ENCODE results near the gene RAB8B. TPM values are rescaled to one million over a fixed set of nuclear protein-coding genes. Genes with fewer than 3 reads are reported as not detected.
A peak's percentile ranks its signal among the peaks of the same experiment; 100 is the strongest.

RAB8B gene
- total RNA-seq, 4 donors from 2014 or later: 7.2 to 33.4 (median 14.3) TPM

DNA sequence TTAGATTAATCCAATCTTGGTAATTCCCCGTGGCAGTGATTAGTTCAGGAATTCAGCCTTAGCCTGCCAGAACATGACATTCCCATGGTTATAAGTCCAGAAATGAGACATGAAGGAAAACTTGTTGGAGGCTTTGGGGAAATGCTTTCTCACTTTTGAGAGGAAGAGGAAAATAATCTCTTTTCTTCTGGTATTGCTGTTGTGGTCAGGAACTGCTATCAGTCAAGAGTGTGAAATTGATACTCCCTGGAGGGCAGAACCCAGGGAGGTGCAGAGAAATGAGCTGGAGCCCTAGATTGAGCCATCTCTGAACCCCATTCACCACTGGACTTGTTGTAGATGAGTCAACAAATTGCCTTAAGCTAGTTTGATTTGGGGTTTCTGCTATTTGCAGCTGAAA is 49.4 kb downstream of the RAB8B start:
- no peak overlapping the region for H3K4me3 ChIP-seq
- TF ChIP-seq, protein P1, sequence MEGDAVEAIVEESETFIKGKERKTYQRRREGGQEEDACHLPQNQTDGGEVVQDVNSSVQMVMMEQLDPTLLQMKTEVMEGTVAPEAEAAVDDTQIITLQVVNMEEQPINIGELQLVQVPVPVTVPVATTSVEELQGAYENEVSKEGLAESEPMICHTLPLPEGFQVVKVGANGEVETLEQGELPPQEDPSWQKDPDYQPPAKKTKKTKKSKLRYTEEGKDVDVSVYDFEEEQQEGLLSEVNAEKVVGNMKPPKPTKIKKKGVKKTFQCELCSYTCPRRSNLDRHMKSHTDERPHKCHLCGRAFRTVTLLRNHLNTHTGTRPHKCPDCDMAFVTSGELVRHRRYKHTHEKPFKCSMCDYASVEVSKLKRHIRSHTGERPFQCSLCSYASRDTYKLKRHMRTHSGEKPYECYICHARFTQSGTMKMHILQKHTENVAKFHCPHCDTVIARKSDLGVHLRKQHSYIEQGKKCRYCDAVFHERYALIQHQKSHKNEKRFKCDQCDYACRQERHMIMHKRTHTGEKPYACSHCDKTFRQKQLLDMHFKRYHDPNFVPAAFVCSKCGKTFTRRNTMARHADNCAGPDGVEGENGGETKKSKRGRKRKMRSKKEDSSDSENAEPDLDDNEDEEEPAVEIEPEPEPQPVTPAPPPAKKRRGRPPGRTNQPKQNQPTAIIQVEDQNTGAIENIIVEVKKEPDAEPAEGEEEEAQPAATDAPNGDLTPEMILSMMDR (IDR thresholded peaks at IDR 0.05 in 4 of 5, conservative IDR thresholded peaks at IDR 0.05 in 1 of 5): no peak
- no peak for TF ChIP-seq POLR2A (IDR thresholded peaks at IDR 0.05)
- H3K27ac ChIP-seq: no peak overlapping the region
- ATAC-seq (peak in 1 of 2 donors; percentile 59), DNase-seq (no peak)
- peaks cover 13 to 32% of the 10 kb centered on the region in 2 donors for H3K4me1 ChIP-seq
- no peaks in the 10 kb centered on the region for H3K36me3 ChIP-seq
- in situ Hi-C loops (cut with MboI; ENCODE audit: low sequenced_read_pairs in 4 of 4) (no loop called here), intact Hi-C loops (cut with DNase I; ENCODE audit: low total_unique reads) (no loop called here)
- no peaks in the 10 kb centered on the region for H3K27me3 ChIP-seq
- H3K9me3 ChIP-seq: no peaks in the 10 kb centered on the region

DNA sequence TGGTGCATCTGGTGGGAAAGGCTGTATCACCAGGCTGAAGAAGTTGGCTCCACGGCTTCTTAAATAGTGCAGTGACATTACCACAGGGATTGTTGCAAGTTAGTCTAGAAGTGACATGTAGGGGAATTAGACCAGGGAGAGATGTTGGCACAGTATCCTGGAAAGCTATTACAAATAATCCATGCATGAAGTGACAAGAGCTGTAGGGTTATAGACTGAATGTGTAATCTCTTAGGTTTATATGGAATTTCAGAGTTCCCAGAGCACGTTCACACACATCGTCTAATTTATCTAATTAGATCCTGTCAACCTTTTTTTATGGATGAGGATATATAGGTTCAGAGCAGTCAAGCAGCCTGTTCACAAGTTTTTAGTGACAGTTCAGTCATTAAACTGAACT is 50.7 kb downstream of the RAB8B start:
- DNase-seq: no peak
- intact Hi-C loops (cut with DNase I; ENCODE audit: low total_unique reads): loop anchor here (5.0 kb wide), 1 partner anchor 48 kb away; no protein-coding TSS in a partner anchor
- ATAC-seq: no peak
- Histone ChIP-seq H3K36me3 (no peaks in the 10 kb centered on the region), H3K4me3 (no peak overlapping the region), H3K4me1 (peaks cover 14 to 35% of the 10 kb centered on the region in 2 donors), H3K27ac (no peak overlapping the region), H3K9me3 (no peaks in the 10 kb centered on the region), H3K27me3 (no peaks in the 10 kb centered on the region)
- in situ Hi-C loops (cut with MboI; ENCODE audit: low sequenced_read_pairs in 4 of 4): no loop called here
- TF ChIP-seq, protein P1 (IDR thresholded peaks at IDR 0.05 in 4 of 5, conservative IDR thresholded peaks at IDR 0.05 in 1 of 5): no peak
- TF ChIP-seq POLR2A (IDR thresholded peaks at IDR 0.05): no peak

DNA sequence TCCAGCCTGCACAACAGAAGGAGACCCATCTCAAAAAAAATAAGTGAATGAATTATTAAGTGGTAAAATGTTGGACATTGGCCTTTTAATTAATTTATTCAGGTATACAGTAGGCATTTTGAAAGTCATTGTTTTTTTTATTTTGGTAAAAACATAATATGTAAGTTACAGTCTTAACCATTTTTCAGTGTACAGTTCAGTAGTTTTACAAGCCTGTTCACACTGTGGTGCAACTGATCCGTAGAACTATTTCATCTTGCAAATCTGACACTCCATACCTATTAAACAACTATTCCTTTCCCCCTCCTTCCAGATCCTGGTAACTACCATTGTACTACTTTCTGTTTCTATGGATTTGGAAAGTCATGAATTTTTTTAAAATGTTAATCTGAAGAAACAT is 51.9 kb downstream of the RAB8B start:
- DNase-seq: no peak
- intact Hi-C loops (cut with DNase I; ENCODE audit: low total_unique reads): loop anchor here (5.0 kb wide), 1 partner anchor 49 kb away; no protein-coding TSS in a partner anchor

DNA sequence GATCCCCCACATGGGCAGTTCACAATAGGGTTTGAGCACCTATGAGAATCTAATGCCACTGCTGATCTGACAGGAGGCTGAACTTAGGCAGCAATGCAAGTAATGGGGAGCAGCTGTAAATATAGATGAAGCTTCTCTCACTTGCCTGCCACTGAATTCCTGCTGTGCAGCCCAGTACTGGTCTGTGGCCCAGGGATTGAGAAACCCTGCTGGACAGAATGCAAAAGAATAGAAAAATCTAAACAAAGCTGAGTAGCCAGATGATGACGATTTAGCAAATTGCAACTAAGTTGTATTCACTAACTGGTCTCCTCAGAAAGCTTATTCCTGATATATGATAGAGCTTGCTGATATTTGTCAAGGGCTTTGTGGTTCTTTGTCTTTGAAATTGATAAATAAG is 53.7 kb downstream of the RAB8B start:
- Histone ChIP-seq H3K4me3 (no peak overlapping the region), H3K36me3 (no peaks in the 10 kb centered on the region), H3K4me1 (peaks cover 26 to 51% of the 10 kb centered on the region in 2 donors), H3K27ac (peak overlapping the region in 2 of 4 donors; percentile 28 to 38), H3K9me3 (no peaks in the 10 kb centered on the region), H3K27me3 (no peaks in the 10 kb centered on the region)
- DNase-seq (peak in 1 of 2 donors; percentile 18), ATAC-seq (no peak)
- in situ Hi-C loops (cut with MboI; ENCODE audit: low sequenced_read_pairs in 4 of 4) (no loop called here), intact Hi-C loops (cut with DNase I; ENCODE audit: low total_unique reads) (loop anchor here (5.0 kb wide), 1 partner anchor 51 kb away; no protein-coding TSS in a partner anchor)
- TF ChIP-seq, protein P1 (IDR thresholded peaks at IDR 0.05 in 4 of 5, conservative IDR thresholded peaks at IDR 0.05 in 1 of 5): no peak
- TF ChIP-seq POLR2A (IDR thresholded peaks at IDR 0.05): no peak

More for the DNA sequence above, 51.9 kb downstream of the RAB8B start:
- no peaks in the 10 kb centered on the region for H3K27me3 ChIP-seq
- no peaks in the 10 kb centered on the region for H3K9me3 ChIP-seq
- no peak overlapping the region for H3K27ac ChIP-seq
- ATAC-seq: no peak
- H3K4me3 ChIP-seq: no peak overlapping the region
- H3K36me3 ChIP-seq: no peaks in the 10 kb centered on the region
- H3K4me1 ChIP-seq: peaks cover 20 to 39% of the 10 kb centered on the region in 2 donors
- no peak for TF ChIP-seq POLR2A (IDR thresholded peaks at IDR 0.05)
- TF ChIP-seq, protein P1 (IDR thresholded peaks at IDR 0.05 in 4 of 5, conservative IDR thresholded peaks at IDR 0.05 in 1 of 5): no peak
- in situ Hi-C loops (cut with MboI; ENCODE audit: low sequenced_read_pairs in 4 of 4): no loop called here

DNA sequence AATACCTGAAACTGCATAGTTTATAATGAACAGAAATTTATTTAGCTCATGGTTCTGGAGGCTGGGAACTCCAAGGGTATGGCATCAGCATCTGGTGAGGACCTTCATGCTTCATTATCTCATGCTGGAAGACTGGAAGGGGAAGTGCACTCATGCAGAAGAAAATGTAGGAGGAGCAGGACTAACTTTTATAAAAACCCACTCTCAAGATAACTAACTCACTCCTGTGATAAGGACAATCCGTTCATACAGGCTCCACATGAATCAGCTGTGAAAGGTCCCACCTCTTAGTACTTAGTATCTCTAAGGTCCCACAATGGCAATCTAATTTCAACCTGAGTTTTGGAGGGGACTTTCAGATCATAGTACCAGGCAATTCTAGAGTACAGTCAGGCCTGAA is 54.4 kb downstream of the RAB8B start:
- peaks cover 24 to 45% of the 10 kb centered on the region in 2 donors for H3K4me1 ChIP-seq
- no peaks in the 10 kb centered on the region for H3K27me3 ChIP-seq
- no peak for ATAC-seq
- in situ Hi-C loops (cut with MboI; ENCODE audit: low sequenced_read_pairs in 4 of 4) (no loop called here), intact Hi-C loops (cut with DNase I; ENCODE audit: low total_unique reads) (loop anchor here (5.0 kb wide), 1 partner anchor 51 kb away; no protein-coding TSS in a partner anchor)
- DNase-seq: no peak
- TF ChIP-seq POLR2A (IDR thresholded peaks at IDR 0.05): no peak
- TF ChIP-seq, protein P1 (IDR thresholded peaks at IDR 0.05 in 4 of 5, conservative IDR thresholded peaks at IDR 0.05 in 1 of 5): no peak
- H3K36me3 ChIP-seq: no peaks in the 10 kb centered on the region
- H3K9me3 ChIP-seq: no peaks in the 10 kb centered on the region
- H3K27ac ChIP-seq: peak overlapping the region in 2 of 4 donors; percentile 28 to 38
- H3K4me3 ChIP-seq: no peak overlapping the region
